ENCODE measurements around the gene TSPAN9.

Gene TSPAN9

GRCh38 chr12:3308063-3308462 lies 230.9 kb downstream of the TSPAN9 start:
- Histone ChIP-seq H3K36me3 (replicated peaks) (no peaks in the 10 kb centered on the region), H3K27ac (no peak overlapping the region), H3K27me3 (replicated peaks) (no peaks in the 10 kb centered on the region), H3K4me3 (ENCODE audit: low read depth, low read length) (no peak overlapping the region)
- TF ChIP-seq CTCF (IDR thresholded peaks at IDR 0.05; ENCODE audit: low read depth, low read length, missing control alignments): no peak
- no peak for DNase-seq
- in situ Hi-C loops (cut with HindIII; ENCODE audit: low pct_ligation_motif_present, low sequenced_read_pairs): loop anchor here (25.0 kb wide), 1 partner anchor 504 kb away; no protein-coding TSS in a partner anchor

- no peak for TF ChIP-seq CTCF (IDR thresholded peaks at IDR 0.05; ENCODE audit: low read depth, low read length, missing control alignments)
- in situ Hi-C loops (cut with HindIII; ENCODE audit: low pct_ligation_motif_present, low sequenced_read_pairs): loop anchor here (25.0 kb wide), 1 partner anchor 504 kb away; no protein-coding TSS in a partner anchor
- Histone ChIP-seq H3K27ac (no peak overlapping the region), H3K36me3 (replicated peaks) (no peaks in the 10 kb centered on the region), H3K4me3 (ENCODE audit: low read depth, low read length) (no peak overlapping the region), H3K27me3 (replicated peaks) (no peaks in the 10 kb centered on the region)
- no peak for DNase-seq
Measured at GRCh38 chr12:3308609-3309008, 231.4 kb downstream of the TSPAN9 start.

GRCh38 chr12:3309805-3310204 lies 232.6 kb downstream of the TSPAN9 start:
- no peak for TF ChIP-seq CTCF (IDR thresholded peaks at IDR 0.05; ENCODE audit: low read depth, low read length, missing control alignments)
- Histone ChIP-seq H3K36me3 (replicated peaks) (no peaks in the 10 kb centered on the region), H3K27me3 (replicated peaks) (no peaks in the 10 kb centered on the region), H3K4me3 (ENCODE audit: low read depth, low read length) (no peak overlapping the region), H3K27ac (no peak overlapping the region)
- in situ Hi-C loops (cut with HindIII; ENCODE audit: low pct_ligation_motif_present, low sequenced_read_pairs): loop anchor here (25.0 kb wide), 1 partner anchor 502 kb away; no protein-coding TSS in a partner anchor
- no peak for DNase-seq

- no peak overlapping the region for H3K4me3 ChIP-seq (ENCODE audit: low read depth, low read length)
- peaks cover 6% of the 10 kb centered on the region for H3K27me3 ChIP-seq (replicated peaks)
- no peak for TF ChIP-seq CTCF (IDR thresholded peaks at IDR 0.05; ENCODE audit: low read depth, low read length, missing control alignments)
- no peak for DNase-seq
- in situ Hi-C loops (cut with HindIII; ENCODE audit: low pct_ligation_motif_present, low sequenced_read_pairs): loop anchor here (25.0 kb wide), 1 partner anchor 502 kb away; no protein-coding TSS in a partner anchor
- H3K27ac ChIP-seq: no peak overlapping the region
- H3K36me3 ChIP-seq (replicated peaks): no peaks in the 10 kb centered on the region
Measured at GRCh38 chr12:3310271-3311026, 233.3 kb downstream of the TSPAN9 start.

- in situ Hi-C loops (cut with HindIII; ENCODE audit: low pct_ligation_motif_present, low sequenced_read_pairs): loop anchor here (25.0 kb wide), 1 partner anchor 501 kb away; no protein-coding TSS in a partner anchor
- H3K4me3 ChIP-seq (ENCODE audit: low read depth, low read length): no peak overlapping the region
- TF ChIP-seq CTCF (IDR thresholded peaks at IDR 0.05; ENCODE audit: low read depth, low read length, missing control alignments): no peak
- DNase-seq: no peak
- peaks cover 6% of the 10 kb centered on the region for H3K27me3 ChIP-seq (replicated peaks)
- no peak overlapping the region for H3K27ac ChIP-seq
- H3K36me3 ChIP-seq (replicated peaks): no peaks in the 10 kb centered on the region
Measured at GRCh38 chr12:3311027-3311402, 233.8 kb downstream of the TSPAN9 start.

All from brain microvascular endothelial cell (primary cell).